Measurements from ENCODE around the gene CCDC187.

CCDC187 gene

GRCh38 chr9:136339173-136339957 is 35.5 kb upstream of the CCDC187 start:
- DNase-seq = no peak

- DNase-seq = no peak
Measured at GRCh38 chr9:136338511-136338910, 34.6 kb upstream of the CCDC187 start.

GRCh38 chr9:136337416-136338395 is 33.8 kb upstream of the CCDC187 start:
- DNase-seq = no peak

- no peak for DNase-seq
Measured at GRCh38 chr9:136336881-136337280, 33.0 kb upstream of the CCDC187 start.

- no peak for DNase-seq
Measured at GRCh38 chr9:136336156-136336870, 32.4 kb upstream of the CCDC187 start.

- DNase-seq = no peak
Measured at GRCh38 chr9:136335296-136336155, 31.6 kb upstream of the CCDC187 start.

- no peak for DNase-seq
Measured at GRCh38 chr9:136334541-136334940, 30.6 kb upstream of the CCDC187 start.

GRCh38 chr9:136333486-136333885 is 29.6 kb upstream of the CCDC187 start:
- no peak for DNase-seq

GRCh38 chr9:136333045-136333444 is 29.2 kb upstream of the CCDC187 start:
- no peak for DNase-seq

GRCh38 chr9:136332482-136332983 is 28.6 kb upstream of the CCDC187 start:
- DNase-seq = no peak

- DNase-seq = no peak
Measured at GRCh38 chr9:136331556-136332481, 27.9 kb upstream of the CCDC187 start.

- DNase-seq = no peak
Measured at GRCh38 chr9:136331030-136331429, 27.1 kb upstream of the CCDC187 start.

GRCh38 chr9:136330406-136330990 is 26.6 kb upstream of the CCDC187 start:
- no peak for DNase-seq

GRCh38 chr9:136329636-136330405 is 25.9 kb upstream of the CCDC187 start:
- no peak for DNase-seq

- DNase-seq = no peak
Measured at GRCh38 chr9:136329211-136329627, 25.3 kb upstream of the CCDC187 start.

GRCh38 chr9:136328622-136329041 is 24.7 kb upstream of the CCDC187 start:
- DNase-seq = no peak

- no peak for DNase-seq
Measured at GRCh38 chr9:136328011-136328621, 24.2 kb upstream of the CCDC187 start.

- peak; percentile 46 to 59 for DNase-seq
Measured at GRCh38 chr9:136327304-136327974, 23.5 kb upstream of the CCDC187 start, which contains the start of gene GPSM1. Gene GPSM1, plus strand, starts transcription at chr9:136327539. Its CDS starts 157 bp downstream, at chr9:136327696.
